ENCODE results near the gene ZNF605.
"Not testable (repeated sequence)": the region's sequence is repeated elsewhere in the genome, so short reads cannot be mapped to it uniquely, and the experiment has no call there.

The ZNF605 gene

GRCh38 chr12:132908145-132909029 is 47.7 kb downstream of the ZNF605 start:
- in situ Hi-C loops (cut with HindIII; ENCODE audit: low sequenced_read_pairs) = no loop called here

GRCh38 chr12:132907789-132908144 is 48.3 kb downstream of the ZNF605 start:
- in situ Hi-C loops (cut with HindIII; ENCODE audit: low sequenced_read_pairs) = not testable (repeated sequence)

DNA sequence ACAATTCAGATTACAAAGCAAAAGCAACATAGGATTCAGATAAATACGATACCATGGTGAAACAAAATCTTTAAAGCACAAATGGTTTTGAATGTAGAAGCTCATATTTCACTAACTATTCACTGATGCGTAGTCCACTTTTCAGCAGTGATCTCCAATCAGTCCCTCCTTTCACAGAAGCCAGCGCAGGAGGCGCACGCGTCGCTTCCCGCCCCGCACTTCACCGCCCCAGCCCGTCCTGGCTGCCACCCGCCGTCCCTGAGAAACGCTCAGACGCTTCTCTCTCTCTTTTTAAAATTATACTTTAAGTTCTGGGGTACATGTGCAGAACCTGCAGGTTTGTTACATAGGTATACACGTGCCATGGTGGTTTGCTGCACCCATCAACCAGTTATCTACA is 48.9 kb downstream of the ZNF605 start:
- in situ Hi-C loops (cut with HindIII; ENCODE audit: low sequenced_read_pairs) = no loop called here

- in situ Hi-C loops (cut with HindIII; ENCODE audit: low sequenced_read_pairs) = no loop called here
Observed at GRCh38 chr12:132904718-132905328, 51.3 kb downstream of the ZNF605 start.

DNA sequence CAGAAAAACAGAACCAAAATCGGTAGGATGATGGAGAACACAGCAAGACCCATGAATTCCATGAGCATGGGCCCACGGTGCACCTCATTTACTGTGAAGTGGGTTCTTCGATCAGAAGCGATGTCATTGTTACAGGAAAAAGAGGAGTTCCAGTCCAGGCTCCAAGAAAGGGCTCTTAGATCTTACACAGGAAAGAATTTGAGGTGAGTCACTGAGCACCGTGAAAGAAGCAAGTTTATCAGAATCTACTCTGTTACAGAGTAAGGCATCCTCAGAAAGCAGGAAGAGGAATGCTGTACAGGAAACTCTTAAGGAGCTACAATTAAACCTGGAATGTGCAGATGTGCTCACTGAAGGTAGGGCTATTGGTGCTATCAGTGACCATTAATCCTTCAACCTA is 57.1 kb downstream of the ZNF605 start:
- in situ Hi-C loops (cut with HindIII; ENCODE audit: low sequenced_read_pairs) = no loop called here

- in situ Hi-C loops (cut with HindIII; ENCODE audit: low sequenced_read_pairs) = no loop called here
Observed at GRCh38 chr12:132888852-132889251, 67.3 kb downstream of the ZNF605 start.

- in situ Hi-C loops (cut with HindIII; ENCODE audit: low sequenced_read_pairs) = no loop called here
Observed at GRCh38 chr12:132887513-132888351, 68.4 kb downstream of the ZNF605 start, which contains the start of gene CHFR. Gene CHFR, minus strand, starts transcription at chr12:132887605. Its CDS starts 277 bp downstream, at chr12:132887328.

GRCh38 chr12:132886529-132887477 is 69.3 kb downstream of the ZNF605 start:
- in situ Hi-C loops (cut with HindIII; ENCODE audit: low sequenced_read_pairs) = no loop called here

DNA sequence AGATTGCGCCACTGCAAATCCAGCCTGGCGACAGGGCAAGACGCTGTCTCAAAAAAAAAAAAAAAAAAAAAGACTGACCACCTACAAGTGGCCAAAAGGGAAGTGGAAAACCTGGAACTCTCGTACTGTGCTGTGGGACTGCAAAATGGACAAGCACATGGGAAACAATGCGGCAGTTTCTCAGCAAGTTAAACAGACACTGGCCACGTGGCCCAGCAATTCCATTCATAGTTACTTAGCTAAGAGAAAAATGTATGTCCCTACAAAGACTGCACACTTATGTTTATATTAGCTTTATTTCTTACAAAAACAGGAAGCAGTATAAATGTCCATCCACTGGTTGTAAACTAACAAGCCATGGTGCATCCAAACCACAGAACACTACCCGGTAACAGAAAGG is 74.3 kb downstream of the ZNF605 start:
- in situ Hi-C loops (cut with HindIII; ENCODE audit: low sequenced_read_pairs) = no loop called here

DNA sequence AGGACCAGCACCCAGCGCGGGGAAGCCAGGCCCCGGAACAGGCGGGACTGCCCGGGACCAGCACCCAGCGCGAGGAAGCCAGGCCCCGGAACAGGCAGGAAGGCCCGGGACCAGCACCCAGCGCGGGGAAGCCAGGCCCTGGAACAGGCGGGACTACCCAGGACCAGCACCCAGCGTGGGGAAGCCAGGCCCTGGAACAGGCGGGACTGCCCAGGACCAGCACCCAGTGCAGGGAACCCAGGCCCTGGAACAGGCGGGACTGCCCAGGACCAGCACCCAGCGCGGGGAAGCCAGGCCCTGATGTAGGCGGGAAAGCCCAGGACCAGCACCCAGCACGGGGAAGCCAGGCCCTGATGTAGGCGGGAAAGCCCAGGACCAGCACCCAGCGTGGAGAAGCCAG is 81.5 kb downstream of the ZNF605 start:
- in situ Hi-C loops (cut with HindIII; ENCODE audit: low sequenced_read_pairs) = not testable (repeated sequence)

- in situ Hi-C loops (cut with HindIII; ENCODE audit: low sequenced_read_pairs) = no loop called here
Observed at GRCh38 chr12:132874175-132874574, 81.9 kb downstream of the ZNF605 start.

DNA sequence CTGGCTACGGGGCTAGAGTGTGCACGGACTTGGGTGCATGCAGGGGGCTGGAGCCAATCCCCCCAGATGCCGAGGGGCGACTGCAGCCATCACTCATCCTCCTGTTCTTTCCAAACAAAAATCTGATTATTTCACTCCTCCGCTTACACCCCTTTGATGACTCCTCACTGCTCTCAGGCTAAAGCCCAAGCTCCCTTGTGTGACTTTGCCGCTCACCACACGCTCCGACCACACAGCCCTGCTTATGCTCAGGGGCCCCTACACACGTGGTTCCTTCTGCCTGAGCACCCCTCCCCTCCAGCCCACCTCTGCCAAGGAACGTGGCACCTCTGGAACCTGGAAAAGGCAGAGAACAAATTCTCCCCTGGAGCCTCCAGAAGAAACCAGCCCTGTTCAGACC is 82.4 kb downstream of the ZNF605 start:
- in situ Hi-C loops (cut with HindIII; ENCODE audit: low sequenced_read_pairs) = no loop called here

DNA sequence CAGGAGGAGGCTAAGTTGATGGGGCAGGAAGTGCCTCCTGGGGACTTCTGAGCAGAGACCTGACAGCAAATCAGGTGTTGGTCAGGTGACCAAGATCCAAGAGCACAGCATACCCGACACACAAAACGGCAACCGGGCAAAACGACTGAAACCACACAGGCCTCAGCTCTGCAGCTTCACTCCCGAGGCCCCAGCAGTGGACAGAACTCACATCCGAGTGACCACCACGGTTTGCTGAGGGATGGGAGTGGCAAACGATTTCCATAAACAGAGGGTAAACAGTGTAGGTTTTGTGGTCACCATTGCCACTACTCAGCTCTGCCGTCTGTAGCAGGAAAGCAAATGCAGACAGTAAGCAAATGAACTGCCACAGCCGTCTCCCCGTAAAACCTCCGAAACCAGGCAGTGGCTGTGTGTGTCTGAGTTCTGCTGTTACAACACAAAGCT is 83.1 kb downstream of the ZNF605 start:
- in situ Hi-C loops (cut with HindIII; ENCODE audit: low sequenced_read_pairs) = no loop called here

GRCh38 chr12:132872073-132872855 is 83.8 kb downstream of the ZNF605 start:
- in situ Hi-C loops (cut with HindIII; ENCODE audit: low sequenced_read_pairs) = no loop called here

DNA sequence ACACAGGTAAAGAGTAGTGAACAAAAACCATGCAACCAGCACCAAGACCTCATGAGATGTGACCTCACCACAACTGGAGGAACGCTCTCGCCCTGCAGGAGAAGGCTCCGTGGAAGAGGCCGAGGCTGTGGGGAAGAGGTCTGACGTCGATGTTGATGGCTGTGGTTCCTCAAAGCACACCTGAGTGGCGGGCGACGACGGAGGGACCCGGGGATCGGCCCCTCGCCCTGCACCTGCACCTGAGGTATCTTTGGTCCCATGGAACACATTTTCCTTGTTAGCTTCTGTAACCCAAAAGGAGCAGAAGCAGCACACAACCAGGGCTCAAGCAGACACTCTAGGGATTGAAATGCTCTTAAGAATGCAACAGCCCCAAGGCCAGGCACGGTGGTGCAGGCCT is 86.6 kb downstream of the ZNF605 start:
- in situ Hi-C loops (cut with HindIII; ENCODE audit: low sequenced_read_pairs) = no loop called here

Data from endothelial cell of hepatic sinusoid (primary cell).